IPS-15b (cell line): ENCODE results near the gene TRAT1.
"Not testable (repeated sequence)": the region's sequence is repeated elsewhere in the genome, so short reads cannot be mapped to it uniquely, and the experiment has no call there.

Experiments used
- H3K27me3 ChIP-seq: one replicate; pipeline ENCODE4 v1.6.1; 2013; ENCODE audit warnings: low read length; ENCODE audit not compliant: control insufficient read depth, insufficient read depth
- H3K36me3 ChIP-seq: one replicate; pipeline ENCODE4 v1.6.1; 2013; ENCODE audit warnings: low read length; ENCODE audit not compliant: control insufficient read depth, insufficient read depth
- H3K4me1 ChIP-seq: one replicate; pipeline ENCODE4 v1.6.1; 2013; ENCODE audit warnings: mild to moderate bottlenecking, low read length; ENCODE audit not compliant: control insufficient read depth, insufficient read depth
- H3K4me3 ChIP-seq: one replicate; pipeline ENCODE4 v1.5.1; 2013; ENCODE audit warnings: low read depth, low read length
- H3K9ac ChIP-seq: one replicate; pipeline ENCODE4 v1.6.1; 2013; ENCODE audit warnings: low read depth, mild to moderate bottlenecking, low read length
- H3K9me3 ChIP-seq: one replicate; pipeline ENCODE4 v1.6.1; 2013; ENCODE audit warnings: mild to moderate bottlenecking, low read length; ENCODE audit not compliant: control insufficient read depth, insufficient read depth

TRAT1 gene, protein sequence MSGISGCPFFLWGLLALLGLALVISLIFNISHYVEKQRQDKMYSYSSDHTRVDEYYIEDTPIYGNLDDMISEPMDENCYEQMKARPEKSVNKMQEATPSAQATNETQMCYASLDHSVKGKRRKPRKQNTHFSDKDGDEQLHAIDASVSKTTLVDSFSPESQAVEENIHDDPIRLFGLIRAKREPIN

DNA sequence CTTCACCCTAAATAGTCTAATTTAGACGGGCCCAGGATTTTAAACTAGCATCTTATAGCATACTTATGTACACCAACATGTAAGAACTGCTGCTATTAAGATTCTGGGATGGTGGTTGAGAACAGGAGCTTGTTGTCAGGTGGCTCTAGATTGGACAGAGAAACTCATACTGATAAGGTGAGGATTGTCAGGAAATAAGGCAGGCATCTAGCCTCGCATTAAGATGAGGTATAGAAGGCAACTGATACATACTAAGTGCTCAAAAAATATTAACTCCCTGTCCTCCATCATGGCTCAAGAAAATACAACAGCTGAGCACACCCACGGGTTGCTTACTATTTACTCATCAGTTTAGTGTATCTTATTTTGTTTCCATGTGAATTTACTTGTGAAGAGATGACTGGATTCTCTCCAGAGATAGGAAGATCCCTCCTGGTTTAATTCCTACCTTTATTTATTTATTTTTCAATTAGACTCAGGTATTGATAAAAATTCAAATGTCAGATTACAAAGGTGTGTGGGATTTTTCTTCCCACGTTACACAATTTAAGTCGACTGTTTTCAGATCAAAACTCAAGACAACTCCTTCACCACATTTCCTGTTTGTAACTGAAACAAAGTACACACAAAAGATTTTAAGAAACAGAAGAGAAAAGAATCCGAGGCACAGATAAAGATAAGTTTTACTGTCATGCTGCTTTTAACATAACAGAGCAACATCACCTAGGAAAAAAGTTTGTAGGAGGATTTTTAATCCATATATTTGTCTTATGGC, at the start of gene TRAT1:
Gene TRAT1, plus strand, starts transcription at position 664 of the 775 bp plus-strand sequence. CDS start 142 bp downstream, outside the sequence.
- no peaks in the 10 kb centered on the region for H3K27me3 ChIP-seq
- no peaks in the 10 kb centered on the region for H3K36me3 ChIP-seq
- peaks cover 2% of the 10 kb centered on the region for H3K4me1 ChIP-seq
- H3K9me3 ChIP-seq, result no peaks in the 10 kb centered on the region
- H3K9ac ChIP-seq, result no peak within 1 kb of the TSS
- H3K4me3 ChIP-seq, result no peak within 1 kb of the TSS

DNA sequence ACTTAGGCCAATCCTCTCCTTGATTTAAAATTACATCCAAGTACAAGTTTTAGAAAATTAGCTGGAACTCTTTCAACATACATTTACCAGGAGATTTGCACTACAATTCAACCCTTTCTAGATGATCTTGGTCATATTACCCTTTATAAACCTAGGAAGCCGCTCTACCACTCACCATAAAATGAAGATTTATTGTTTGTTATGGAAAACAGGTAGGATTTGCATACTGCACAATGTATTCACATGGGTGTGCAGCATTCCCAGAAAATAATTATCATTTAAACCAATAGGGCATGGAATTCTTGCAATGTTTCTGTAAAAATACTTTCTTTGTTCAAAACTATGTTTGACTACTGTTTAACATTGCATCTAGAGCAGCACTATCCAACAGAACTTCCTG, 46.9 kb upstream of the TRAT1 start:
- H3K4me1 ChIP-seq, result no peaks in the 10 kb centered on the region
- no peaks in the 10 kb centered on the region for H3K36me3 ChIP-seq
- no peaks in the 10 kb centered on the region for H3K27me3 ChIP-seq
- no peaks in the 10 kb centered on the region for H3K9me3 ChIP-seq
- H3K9ac ChIP-seq, result no peak overlapping the region
- H3K4me3 ChIP-seq, result no peak overlapping the region

DNA sequence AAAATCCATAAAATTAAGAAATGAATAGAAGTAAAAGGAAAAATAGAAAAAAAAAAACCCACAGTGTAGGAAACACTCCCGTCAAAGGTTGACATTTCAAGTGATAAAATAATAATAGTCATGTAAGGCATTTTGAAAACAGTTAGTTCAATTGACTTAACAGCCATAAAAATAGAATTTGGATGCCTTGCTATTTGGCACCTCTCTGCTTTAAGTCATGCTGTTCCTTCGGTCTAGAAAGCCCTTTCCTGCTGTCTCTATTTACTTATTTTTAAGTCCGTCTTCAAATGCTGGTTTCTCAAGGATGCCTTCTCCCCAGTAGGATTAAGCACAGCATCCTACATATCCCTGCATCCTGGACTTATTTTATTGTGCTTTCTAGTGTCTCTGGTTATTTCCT, 43.1 kb upstream of the TRAT1 start:
- H3K9ac ChIP-seq, result no peak overlapping the region
- no peaks in the 10 kb centered on the region for H3K27me3 ChIP-seq
- no peaks in the 10 kb centered on the region for H3K36me3 ChIP-seq
- H3K9me3 ChIP-seq, result no peaks in the 10 kb centered on the region
- no peak overlapping the region for H3K4me3 ChIP-seq
- no peaks in the 10 kb centered on the region for H3K4me1 ChIP-seq

DNA sequence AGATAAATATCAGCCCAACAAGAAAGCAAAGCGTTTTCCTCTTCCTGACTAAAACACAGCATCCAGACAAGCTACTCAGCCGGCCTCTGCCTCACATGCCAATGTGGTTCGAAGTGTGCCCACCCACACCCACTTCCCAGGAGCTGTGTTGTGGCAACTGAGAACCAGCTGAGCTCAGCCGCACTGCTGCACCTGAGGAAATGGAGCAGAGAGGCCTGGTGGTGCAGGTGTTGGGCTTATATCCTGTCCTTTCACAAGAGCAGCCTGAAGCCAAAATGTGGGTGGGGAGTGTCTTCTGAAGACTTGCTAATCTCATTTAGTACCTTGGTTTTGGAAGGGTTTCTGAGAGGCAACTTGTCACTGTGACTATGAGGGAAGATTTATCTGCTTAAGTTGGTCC, 42.4 kb upstream of the TRAT1 start:
- Histone ChIP-seq H3K9me3 (no peaks in the 10 kb centered on the region), H3K36me3 (no peaks in the 10 kb centered on the region), H3K4me3 (no peak overlapping the region), H3K9ac (no peak overlapping the region), H3K4me1 (no peaks in the 10 kb centered on the region), H3K27me3 (no peaks in the 10 kb centered on the region)

DNA sequence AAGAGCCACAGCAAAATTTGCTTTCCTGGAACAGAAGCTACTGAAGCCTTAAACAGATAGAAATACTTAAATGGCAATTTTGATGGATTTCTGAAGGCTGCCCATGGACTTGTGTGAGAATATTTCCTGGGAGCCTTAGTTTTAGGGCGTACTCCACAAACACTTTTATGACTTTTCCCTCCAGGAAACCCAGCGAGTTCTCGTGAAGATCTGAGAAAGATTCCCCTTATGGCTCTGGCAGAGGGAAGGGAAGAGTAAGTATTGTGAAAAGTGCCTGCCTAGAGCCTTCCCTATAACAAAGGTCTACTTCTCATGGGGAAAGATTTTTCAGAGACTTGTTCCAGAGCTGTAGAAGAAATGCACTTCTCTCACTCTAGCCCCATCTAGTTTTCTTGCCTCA, 31.1 kb upstream of the TRAT1 start:
- H3K4me3 ChIP-seq, result no peak overlapping the region
- H3K9ac ChIP-seq, result no peak overlapping the region
- H3K27me3 ChIP-seq, result no peaks in the 10 kb centered on the region
- H3K36me3 ChIP-seq, result no peaks in the 10 kb centered on the region
- no peaks in the 10 kb centered on the region for H3K4me1 ChIP-seq
- no peaks in the 10 kb centered on the region for H3K9me3 ChIP-seq

DNA sequence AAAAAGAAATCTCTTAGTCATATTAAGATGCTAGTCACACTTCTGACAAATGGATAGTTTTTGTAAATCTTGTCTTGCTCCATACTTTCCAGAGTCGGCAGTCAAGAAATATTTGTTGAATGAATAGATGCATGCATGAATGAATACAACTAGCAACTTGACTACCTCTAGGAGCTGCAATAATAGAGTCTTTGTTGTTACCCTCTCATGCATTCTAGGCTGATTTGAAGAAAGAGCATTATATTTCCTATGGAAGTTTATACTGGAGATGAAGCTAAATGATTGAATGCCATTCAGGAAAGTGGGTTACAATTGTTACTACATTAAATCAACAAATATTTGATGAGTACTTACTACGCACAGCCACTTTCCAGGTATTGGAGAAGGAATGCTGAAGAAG, 18.1 kb upstream of the TRAT1 start:
- Histone ChIP-seq H3K4me1 (no peaks in the 10 kb centered on the region), H3K9me3 (no peaks in the 10 kb centered on the region), H3K4me3 (no peak overlapping the region), H3K36me3 (no peaks in the 10 kb centered on the region), H3K27me3 (no peaks in the 10 kb centered on the region), H3K9ac (no peak overlapping the region)

DNA sequence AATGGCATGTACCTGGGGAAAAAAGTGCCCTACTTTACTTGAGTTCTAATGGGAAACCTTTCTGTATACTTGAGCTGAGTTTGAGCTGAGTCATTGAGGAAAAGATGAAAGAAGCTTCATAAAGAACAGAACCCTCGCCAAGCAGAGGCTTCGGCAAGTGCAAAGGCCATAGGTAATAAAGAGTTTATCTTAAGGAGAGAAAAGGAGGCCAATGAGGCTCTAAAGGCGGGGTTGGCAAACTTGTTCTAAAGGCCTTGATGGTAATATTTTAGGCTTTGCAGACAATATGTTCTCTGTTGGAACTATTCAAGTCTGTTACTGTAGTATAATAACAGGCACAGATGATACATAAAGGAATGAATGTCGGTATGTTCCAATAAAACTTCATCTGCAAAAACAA, 17.6 kb upstream of the TRAT1 start:
- Histone ChIP-seq H3K9ac (no peak overlapping the region), H3K9me3 (no peaks in the 10 kb centered on the region)

DNA sequence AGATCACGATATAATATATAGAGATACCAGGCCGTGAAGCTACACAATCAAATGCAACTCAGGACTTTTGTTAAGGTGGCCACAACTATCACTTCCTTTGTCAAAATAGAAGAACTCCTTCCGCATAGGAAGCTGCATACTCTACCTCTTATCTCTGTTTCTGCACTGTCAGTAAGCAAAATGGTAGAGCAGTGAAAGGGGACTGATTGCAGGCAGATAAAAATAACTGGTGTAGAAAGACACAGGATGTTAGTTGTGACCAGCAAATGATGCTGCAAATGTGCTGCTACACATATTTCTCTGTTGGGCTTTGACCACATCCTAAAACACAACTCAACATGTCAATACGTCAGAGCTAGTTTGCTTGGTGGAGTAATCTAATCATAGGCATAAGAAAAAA, 16.3 kb upstream of the TRAT1 start:
- Histone ChIP-seq H3K27me3 (no peaks in the 10 kb centered on the region), H3K9me3 (no peaks in the 10 kb centered on the region), H3K36me3 (no peaks in the 10 kb centered on the region), H3K4me3 (no peak overlapping the region), H3K9ac (no peak overlapping the region), H3K4me1 (no peaks in the 10 kb centered on the region)

More for the DNA sequence above, 17.6 kb upstream of the TRAT1 start:
- Histone ChIP-seq H3K27me3 (no peaks in the 10 kb centered on the region), H3K4me3 (no peak overlapping the region), H3K4me1 (no peaks in the 10 kb centered on the region), H3K36me3 (no peaks in the 10 kb centered on the region)

DNA sequence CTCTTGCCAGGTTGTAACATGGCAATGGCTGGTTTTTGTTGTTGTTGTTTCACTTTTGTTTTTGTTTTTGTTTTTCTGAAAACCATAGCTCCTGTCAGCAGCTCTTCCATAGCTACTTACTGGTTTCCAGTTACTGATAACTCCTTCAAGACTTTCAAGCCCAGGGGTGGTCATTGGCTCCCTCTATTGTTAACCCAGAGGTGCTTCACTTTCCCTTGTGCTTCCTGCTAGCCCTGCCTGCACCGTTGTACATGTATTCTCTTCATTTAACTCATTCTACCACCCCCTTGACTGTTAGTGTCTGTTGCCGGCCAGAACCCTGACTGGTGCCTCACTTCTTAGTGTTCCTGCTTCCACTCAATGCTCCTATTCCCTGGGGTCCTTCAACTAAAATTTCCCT, 4.2 kb upstream of the TRAT1 start:
- H3K4me3 ChIP-seq, result no peak overlapping the region
- no peaks in the 10 kb centered on the region for H3K4me1 ChIP-seq
- H3K36me3 ChIP-seq, result no peaks in the 10 kb centered on the region
- H3K9ac ChIP-seq, result no peak overlapping the region
- H3K27me3 ChIP-seq, result no peaks in the 10 kb centered on the region
- H3K9me3 ChIP-seq, result no peaks in the 10 kb centered on the region

DNA sequence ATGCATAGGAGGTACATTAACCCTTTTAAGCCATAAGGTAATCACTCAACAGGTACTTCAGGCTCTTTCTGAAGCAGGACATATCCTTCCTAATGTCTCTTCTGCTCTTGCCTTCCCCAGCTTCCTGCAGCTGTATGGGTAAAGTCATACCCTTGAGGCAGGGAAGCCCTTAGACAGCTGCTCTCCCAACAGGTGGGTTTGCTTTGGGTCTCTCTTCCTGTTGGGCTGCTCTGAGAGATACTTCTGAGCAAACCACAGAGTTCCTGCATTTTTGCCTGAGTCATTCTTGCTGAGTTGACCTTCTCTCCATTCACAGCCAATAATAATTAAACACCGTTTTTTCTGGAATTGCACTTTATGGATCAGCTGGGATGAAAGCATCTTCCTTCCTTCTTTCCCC, 2.0 kb upstream of the TRAT1 start:
- Histone ChIP-seq H3K9ac (no peak overlapping the region), H3K4me3 (no peak overlapping the region), H3K36me3 (no peaks in the 10 kb centered on the region), H3K9me3 (no peaks in the 10 kb centered on the region), H3K4me1 (no peaks in the 10 kb centered on the region), H3K27me3 (no peaks in the 10 kb centered on the region)

DNA sequence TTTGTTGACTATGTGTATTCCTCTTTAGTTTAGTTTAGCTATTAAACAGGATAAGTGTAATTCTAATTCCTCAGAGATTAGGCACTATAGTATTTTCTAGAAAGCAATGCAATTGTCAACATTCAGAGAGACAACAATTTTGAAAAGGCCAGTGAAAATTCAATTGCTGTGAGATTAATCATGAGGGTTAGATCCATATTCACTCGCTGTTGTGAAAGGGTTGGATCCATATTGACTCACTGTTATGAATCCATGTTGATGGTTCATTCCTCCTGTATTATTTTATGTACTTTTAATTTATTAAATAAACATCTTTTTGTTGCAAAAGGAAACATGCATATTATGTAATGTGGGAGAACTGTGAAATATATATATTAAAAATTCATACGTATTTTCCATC, 641 bp downstream of the TRAT1 start:
- H3K27me3 ChIP-seq, result no peaks in the 10 kb centered on the region
- H3K36me3 ChIP-seq, result no peaks in the 10 kb centered on the region
- no peak overlapping the region for H3K9ac ChIP-seq
- H3K4me3 ChIP-seq, result no peak overlapping the region
- H3K4me1 ChIP-seq, result peaks cover 2% of the 10 kb centered on the region
- no peaks in the 10 kb centered on the region for H3K9me3 ChIP-seq

DNA sequence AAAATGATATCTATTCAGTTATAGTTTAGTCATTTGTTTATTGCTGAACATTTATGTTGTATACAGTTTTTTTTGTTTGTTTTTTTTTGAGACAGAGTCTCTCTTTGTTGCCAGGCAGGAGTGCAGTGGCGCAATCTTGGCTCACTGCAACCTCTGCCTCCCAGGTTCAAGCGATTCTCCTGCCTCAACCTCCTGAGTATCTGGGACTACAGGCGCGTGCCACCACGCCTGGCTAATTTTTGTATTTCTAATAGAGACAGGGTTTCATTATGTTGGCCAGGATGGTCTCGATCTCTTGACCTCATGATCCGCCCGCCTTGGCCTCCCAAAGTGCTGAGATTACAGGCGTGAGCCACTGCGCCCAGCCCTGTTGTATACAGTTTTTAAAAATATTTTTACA, 1.2 kb downstream of the TRAT1 start:
- not testable (repeated sequence) for H3K9ac ChIP-seq, H3K4me1 ChIP-seq, H3K4me3 ChIP-seq, H3K9me3 ChIP-seq, H3K27me3 ChIP-seq, H3K36me3 ChIP-seq
